Upper lobe of right lung (tissue), 1 donor: Measurements from ENCODE around the gene GALR2. TPM values are rescaled to one million over a fixed set of nuclear protein-coding genes. Genes with fewer than 3 reads are reported as not detected.

Source experiments
- ATAC-seq: fragments of 200-7000 bp; cut with Tn5 transposase; one replicate; pipeline ENCODE4 v1.9.1; 2020; ENCODE audit warnings: mild to moderate bottlenecking, moderate library complexity
- DNase-seq: peaks from one replicate; pipeline ENCODE4 v3.0.0-alpha.2; 2020
- H3K27ac ChIP-seq: fragments of 200-600 bp; one replicate; pipeline ENCODE4 v1.8.0; 2022
- H3K27me3 ChIP-seq: fragments of 200-600 bp; one replicate; pipeline ENCODE4 v1.8.0; 2022; ENCODE audit warnings: mild to moderate bottlenecking
- H3K36me3 ChIP-seq: fragments of 200-600 bp; one replicate; pipeline ENCODE4 v1.8.0; 2022
- H3K4me1 ChIP-seq: fragments of 200-600 bp; one replicate; pipeline ENCODE4 v1.8.0; 2022
- H3K4me3 ChIP-seq: fragments of 200-600 bp; one replicate; pipeline ENCODE4 v1.8.0; 2022; ENCODE audit warnings: mild to moderate bottlenecking
- H3K9me3 ChIP-seq: fragments of 200-600 bp; one replicate; pipeline ENCODE4 v1.8.0; 2022
- intact Hi-C: fragments of 100-400 bp; cut with DNase I; formaldehyde crosslinking; loops from one replicate; pipeline ENCODE4 v1.11.0; 2022
- total RNA-seq: library from RNA; stranded (reverse); fragmentation: NEBNext Ultra II Directional; extraction: Animal tissue kit (Norgen Biotek cat#: 25700); gene quantifications from one replicate; pipeline ENCODE4 v1.2.1, GENCODE V29; 2021
- TF ChIP-seq, protein P1 (sequence below): fragments of 200-600 bp; IDR thresholded peaks from one replicate; pipeline ENCODE4 v1.8.0; 2022; ENCODE audit warnings: antibody characterized with exemption
- donor health status: DM: no; HTN: yes; CAD: no; lungs with severe emphysema.

GALR2 gene
- total RNA-seq, 1 donor from 2014 or later: not detected

DNA sequence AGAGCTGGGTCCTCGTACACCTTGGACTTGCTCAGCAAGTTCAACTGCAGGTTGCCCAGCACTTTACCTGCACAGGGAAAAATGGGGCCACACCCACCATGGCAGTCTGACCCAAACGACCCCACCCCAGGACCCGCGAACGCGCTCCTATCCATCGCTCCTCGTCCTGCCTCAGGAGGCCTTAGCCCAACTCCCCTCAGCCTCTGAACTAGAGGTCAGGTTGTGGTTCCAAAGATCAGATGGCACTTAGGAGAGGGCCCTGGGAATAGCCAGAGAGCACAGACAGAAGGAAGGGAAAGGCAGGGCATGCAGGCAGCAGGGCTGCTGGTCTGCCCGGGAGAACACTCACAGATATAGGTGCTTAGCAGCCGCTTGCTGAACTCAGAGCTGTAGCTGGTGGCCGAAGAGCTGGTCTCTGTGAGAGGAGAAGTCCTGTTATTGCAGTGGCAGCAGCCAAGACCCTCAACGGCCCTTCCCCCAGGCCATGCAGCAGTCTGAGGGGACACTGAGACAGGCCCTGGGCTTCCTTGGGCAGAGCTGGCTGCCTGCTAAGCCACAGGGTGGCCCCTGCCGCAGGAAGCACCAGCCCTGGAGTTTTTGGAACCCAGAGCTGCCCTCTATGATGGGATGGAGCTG, 11.3 kb downstream of the GALR2 start:
- Histone ChIP-seq H3K27ac (no peak overlapping the region), H3K36me3 (peaks cover 80% of the 10 kb centered on the region), H3K4me3 (no peak overlapping the region), H3K27me3 (no peaks in the 10 kb centered on the region), H3K4me1 (no peaks in the 10 kb centered on the region), H3K9me3 (no peaks in the 10 kb centered on the region)
- intact Hi-C loops: no loop called here
- DNase-seq (no peak), ATAC-seq (no peak)
- TF ChIP-seq, protein P1, sequence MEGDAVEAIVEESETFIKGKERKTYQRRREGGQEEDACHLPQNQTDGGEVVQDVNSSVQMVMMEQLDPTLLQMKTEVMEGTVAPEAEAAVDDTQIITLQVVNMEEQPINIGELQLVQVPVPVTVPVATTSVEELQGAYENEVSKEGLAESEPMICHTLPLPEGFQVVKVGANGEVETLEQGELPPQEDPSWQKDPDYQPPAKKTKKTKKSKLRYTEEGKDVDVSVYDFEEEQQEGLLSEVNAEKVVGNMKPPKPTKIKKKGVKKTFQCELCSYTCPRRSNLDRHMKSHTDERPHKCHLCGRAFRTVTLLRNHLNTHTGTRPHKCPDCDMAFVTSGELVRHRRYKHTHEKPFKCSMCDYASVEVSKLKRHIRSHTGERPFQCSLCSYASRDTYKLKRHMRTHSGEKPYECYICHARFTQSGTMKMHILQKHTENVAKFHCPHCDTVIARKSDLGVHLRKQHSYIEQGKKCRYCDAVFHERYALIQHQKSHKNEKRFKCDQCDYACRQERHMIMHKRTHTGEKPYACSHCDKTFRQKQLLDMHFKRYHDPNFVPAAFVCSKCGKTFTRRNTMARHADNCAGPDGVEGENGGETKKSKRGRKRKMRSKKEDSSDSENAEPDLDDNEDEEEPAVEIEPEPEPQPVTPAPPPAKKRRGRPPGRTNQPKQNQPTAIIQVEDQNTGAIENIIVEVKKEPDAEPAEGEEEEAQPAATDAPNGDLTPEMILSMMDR: no peak

DNA sequence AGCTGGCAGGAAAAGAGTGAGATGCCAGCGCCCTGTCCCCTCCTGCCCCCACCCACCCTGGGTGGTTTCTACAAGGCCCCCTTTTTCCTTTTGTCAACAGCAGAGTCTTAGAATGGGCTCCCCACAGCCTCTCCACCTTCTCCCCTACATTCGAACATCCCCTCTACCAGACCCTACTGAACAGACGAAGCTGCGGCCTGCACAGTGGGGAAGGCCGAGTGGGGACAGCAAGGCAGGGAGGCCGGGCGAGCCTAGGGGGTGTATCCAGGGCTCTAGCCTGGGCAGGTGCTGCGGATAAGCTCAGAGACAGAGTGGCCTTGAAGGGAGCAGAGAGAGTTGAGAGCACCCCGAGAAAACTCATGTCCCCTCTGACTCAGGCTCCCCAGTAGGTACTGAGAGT, 11.8 kb downstream of the GALR2 start:
- intact Hi-C loops: no loop called here
- Histone ChIP-seq H3K36me3 (peaks cover 86% of the 10 kb centered on the region), H3K4me3 (no peak overlapping the region), H3K27ac (no peak overlapping the region), H3K27me3 (no peaks in the 10 kb centered on the region), H3K4me1 (no peaks in the 10 kb centered on the region), H3K9me3 (no peaks in the 10 kb centered on the region)
- DNase-seq (no peak), ATAC-seq (no peak)
- TF ChIP-seq, protein P1: no peak

- Histone ChIP-seq H3K4me1 (no peaks in the 10 kb centered on the region), H3K4me3 (no peak overlapping the region), H3K27me3 (no peaks in the 10 kb centered on the region), H3K27ac (no peak overlapping the region), H3K9me3 (no peaks in the 10 kb centered on the region), H3K36me3 (peaks cover 95% of the 10 kb centered on the region)
- DNase-seq (no peak), ATAC-seq (no peak)
- TF ChIP-seq, protein P1: no peak
- intact Hi-C loops: no loop called here
Measured at GRCh38 chr17:76087531-76087930, 12.9 kb downstream of the GALR2 start.

GRCh38 chr17:76088041-76088867, 13.7 kb downstream of the GALR2 start:
- peaks cover 98% of the 10 kb centered on the region for H3K36me3 ChIP-seq
- no peak for DNase-seq
- intact Hi-C loops: no loop called here
- H3K4me1 ChIP-seq: no peaks in the 10 kb centered on the region
- ATAC-seq: no peak
- TF ChIP-seq, protein P1: no peak
- no peaks in the 10 kb centered on the region for H3K27me3 ChIP-seq
- no peak overlapping the region for H3K27ac ChIP-seq
- H3K4me3 ChIP-seq: no peak overlapping the region
- no peaks in the 10 kb centered on the region for H3K9me3 ChIP-seq

GRCh38 chr17:76088868-76089576, 14.4 kb downstream of the GALR2 start:
- TF ChIP-seq, protein P1: no peak
- DNase-seq (no peak), ATAC-seq (no peak)
- Histone ChIP-seq H3K36me3 (peaks cover 98% of the 10 kb centered on the region), H3K9me3 (no peaks in the 10 kb centered on the region), H3K27me3 (no peaks in the 10 kb centered on the region), H3K27ac (no peak overlapping the region), H3K4me1 (no peaks in the 10 kb centered on the region), H3K4me3 (no peak overlapping the region)
- intact Hi-C loops: no loop called here
